HL-60 (cell line): ENCODE results near the gene NOX5.
"Not testable (repeated sequence)": the region's sequence is repeated elsewhere in the genome, so short reads cannot be mapped to it uniquely, and the experiment has no call there.

Source experiments
- CTCF ChIP-seq: IDR thresholded peaks from one replicate; pipeline ENCODE4 v1.5.1; 2011; ENCODE audit warnings: low read length, control low read depth, inconsistent platforms; ENCODE audit not compliant: insufficient read depth
- POLR2AphosphoS5 ChIP-seq: IDR thresholded peaks from 2 replicates; pipeline ENCODE4 v1.6.1; 2012; ENCODE audit warnings: low read depth
- SPI1 ChIP-seq: IDR thresholded peaks from 2 replicates; pipeline ENCODE4 v1.6.1; 2012; ENCODE audit warnings: low read depth, mild to moderate bottlenecking, borderline replicate concordance

GRCh38 chr15:68977426-68977825 lies 37.1 kb upstream of the NOX5 start:
- not testable (repeated sequence) for TF ChIP-seq CTCF, POLR2AphosphoS5, SPI1
